Keratinocyte (primary cell): ENCODE measurements around the gene C3orf20. TPM values are rescaled to one million over a fixed set of nuclear protein-coding genes. Genes with fewer than 3 reads are reported as not detected.

Source experiments
- DNase-seq: peaks from one replicate; pipeline ENCODE4 v3.0.0-alpha.2; 2011; ENCODE audit warnings: low read depth, missing footprints, low spot score
- FAIRE-seq: peaks from 2 replicates; lab custom pipeline; 2011; peaks lifted over from hg19 to GRCh38; lab: Jason Lieb, UNC
- H2AFZ ChIP-seq: 2 replicates; pipeline ENCODE4 v1.6.0; 2012; ENCODE audit warnings: low read length, control low read depth, inconsistent platforms; ENCODE audit not compliant: control insufficient read depth
- H3K27ac ChIP-seq: 2 replicates; pipeline ENCODE4 v1.5.1; 2011; ENCODE audit warnings: low read length; ENCODE audit not compliant: control insufficient read depth, insufficient read depth
- H3K27me3 ChIP-seq: 3 replicates; pipeline ENCODE4 v1.6.0; 2011; ENCODE audit warnings: low read length; ENCODE audit not compliant: control insufficient read depth, insufficient read depth; ENCODE audit errors: extremely low read depth
- H3K36me3 ChIP-seq, 2 experiments: 2 replicates in 1 of 2; 3 replicates in 1 of 2; pipeline ENCODE4 v1.5.1; 2011; ENCODE audit warnings: low read length in 2 of 2, mild to moderate bottlenecking in 1 of 2; ENCODE audit not compliant: control insufficient read depth in 2 of 2, insufficient read depth in 2 of 2; ENCODE audit errors: extremely low read depth in 1 of 2
- H3K4me1 ChIP-seq: 3 replicates; pipeline ENCODE4 v1.5.1; 2011; ENCODE audit warnings: low read length; ENCODE audit not compliant: control insufficient read depth, insufficient read depth; ENCODE audit errors: extremely low read depth
- H3K4me2 ChIP-seq: 3 replicates; pipeline ENCODE4 v1.6.0; 2011; ENCODE audit warnings: low read depth, low read length; ENCODE audit not compliant: control insufficient read depth, insufficient read depth; ENCODE audit errors: extremely low read depth
- H3K4me3 ChIP-seq, 3 experiments: fragments of 200-600 bp in 1 of 3; sonication (generic) in 1 of 3; 2 replicates in 2 of 3; 3 replicates in 1 of 3; pipeline ENCODE4 v1.5.1; 2011 to 2016; ENCODE audit warnings: low read length in 3 of 3, mild to moderate bottlenecking in 3 of 3, control low read depth in 2 of 3, inconsistent platforms in 1 of 3, low read depth in 1 of 3, mixed read lengths in 1 of 3, mixed run types in 1 of 3, moderate library complexity in 1 of 3; ENCODE audit not compliant: control insufficient read depth in 2 of 3, insufficient read depth in 2 of 3; ENCODE audit errors: extremely low read depth in 1 of 3
- H3K79me2 ChIP-seq: 2 replicates; pipeline ENCODE4 v1.6.0; 2012; ENCODE audit warnings: low read length; ENCODE audit not compliant: control insufficient read depth, insufficient read depth
- H3K9ac ChIP-seq: 3 replicates; pipeline ENCODE4 v1.6.0; 2011; ENCODE audit warnings: low read length; ENCODE audit not compliant: control insufficient read depth, insufficient read depth; ENCODE audit errors: extremely low read depth
- H3K9me1 ChIP-seq: 3 replicates; pipeline ENCODE4 v1.6.0; 2011; ENCODE audit warnings: low read length; ENCODE audit not compliant: control insufficient read depth, insufficient read depth; ENCODE audit errors: extremely low read depth
- H3K9me3 ChIP-seq: 2 replicates; pipeline ENCODE4 v1.5.1; 2012; ENCODE audit warnings: low read depth, low read length; ENCODE audit not compliant: control insufficient read depth
- H4K20me1 ChIP-seq: 3 replicates; pipeline ENCODE4 v1.6.0; 2011; ENCODE audit warnings: low read length; ENCODE audit not compliant: control insufficient read depth, insufficient read depth; ENCODE audit errors: extremely low read depth
- EZH2 ChIP-seq: IDR thresholded peaks from one replicate; pipeline ENCODE4 v1.6.1; 2012; ENCODE audit warnings: inconsistent platforms, mild to moderate bottlenecking, low read length, moderate library complexity
- dilution Hi-C: fragments of 300-500 bp; cut with MboI; formaldehyde crosslinking; loops from one replicate; pipeline ENCODE4 v1.7.0; 2020; ENCODE audit warnings: low sequenced_read_pairs; ENCODE audit not compliant: extremely low pct_ligation_motif_present
- polyA plus RNA-seq, 5 experiments: library from polyadenylated mRNA; depleted of rRNA in 3 of 5; stranded (reverse) in 3 of 5; stranded (forward) in 1 of 5; unstranded in 1 of 5; fragments of >200 nt; gene quantifications; 1 replicate in 1 of 5; 2 replicates in 3 of 5; 3 replicates in 1 of 5; pipeline versions ENCODE4 v1.2.1 to v1.2.3, GENCODE V29; 2011 to 2012; ENCODE audit warnings: missing spikeins in 2 of 5, low read depth in 1 of 5, low replicate concordance in 1 of 5
- TF ChIP-seq, protein P1 (sequence below), 3 experiments: IDR thresholded peaks in 1 of 3; conservative IDR thresholded peaks in 1 of 3; optimal IDR thresholded peaks in 1 of 3; 2 replicates in 2 of 3; 3 replicates in 1 of 3; pipeline versions ENCODE3 to v1.5.1; 2011; ENCODE audit warnings: low read length in 3 of 3, mild to moderate bottlenecking in 3 of 3, moderate library complexity in 2 of 3, control low read depth in 1 of 3, inconsistent platforms in 1 of 3; ENCODE audit not compliant: insufficient read depth in 2 of 3; ENCODE audit errors: extremely low read depth in 1 of 3

Gene C3orf20
- polyA plus RNA-seq, 1 donor (not counting 4 experiments of a cell fraction or from before 2014, with no cell fraction given): not detected

DNA sequence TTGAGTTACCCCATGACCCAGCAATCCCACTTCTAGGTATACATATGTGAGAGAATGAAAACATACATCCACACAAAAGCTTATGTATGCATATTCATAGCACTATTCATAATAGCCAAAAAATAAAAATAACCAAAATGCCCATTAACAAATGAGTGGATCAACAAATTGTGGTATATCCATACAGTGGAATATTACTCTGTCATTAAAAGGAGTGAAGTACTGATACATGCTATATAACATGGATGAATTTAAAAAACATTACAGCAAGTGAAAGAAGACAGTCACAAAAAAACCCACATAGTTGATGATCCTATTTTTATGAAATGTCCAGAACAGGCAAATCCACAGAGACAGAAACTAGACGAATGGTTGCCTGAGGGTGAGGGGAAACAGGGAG, 5.2 kb downstream of the C3orf20 start:
- Histone ChIP-seq H3K27ac (no peak overlapping the region), H3K27me3 (no peaks in the 10 kb centered on the region), H4K20me1 (no peaks in the 10 kb centered on the region), H3K9me3 (peaks cover 2% of the 10 kb centered on the region), H3K9ac (no peak overlapping the region), H3K4me1 (no peaks in the 10 kb centered on the region), H3K9me1 (no peaks in the 10 kb centered on the region), H2AFZ (no peak overlapping the region), H3K36me3 (no peaks in the 10 kb centered on the region), H3K4me3 (no peak overlapping the region), H3K4me2 (no peak overlapping the region), H3K79me2 (no peaks in the 10 kb centered on the region)
- no peak for DNase-seq
- dilution Hi-C loops: no loop called here
- FAIRE-seq: no peak
- TF ChIP-seq, protein P1, sequence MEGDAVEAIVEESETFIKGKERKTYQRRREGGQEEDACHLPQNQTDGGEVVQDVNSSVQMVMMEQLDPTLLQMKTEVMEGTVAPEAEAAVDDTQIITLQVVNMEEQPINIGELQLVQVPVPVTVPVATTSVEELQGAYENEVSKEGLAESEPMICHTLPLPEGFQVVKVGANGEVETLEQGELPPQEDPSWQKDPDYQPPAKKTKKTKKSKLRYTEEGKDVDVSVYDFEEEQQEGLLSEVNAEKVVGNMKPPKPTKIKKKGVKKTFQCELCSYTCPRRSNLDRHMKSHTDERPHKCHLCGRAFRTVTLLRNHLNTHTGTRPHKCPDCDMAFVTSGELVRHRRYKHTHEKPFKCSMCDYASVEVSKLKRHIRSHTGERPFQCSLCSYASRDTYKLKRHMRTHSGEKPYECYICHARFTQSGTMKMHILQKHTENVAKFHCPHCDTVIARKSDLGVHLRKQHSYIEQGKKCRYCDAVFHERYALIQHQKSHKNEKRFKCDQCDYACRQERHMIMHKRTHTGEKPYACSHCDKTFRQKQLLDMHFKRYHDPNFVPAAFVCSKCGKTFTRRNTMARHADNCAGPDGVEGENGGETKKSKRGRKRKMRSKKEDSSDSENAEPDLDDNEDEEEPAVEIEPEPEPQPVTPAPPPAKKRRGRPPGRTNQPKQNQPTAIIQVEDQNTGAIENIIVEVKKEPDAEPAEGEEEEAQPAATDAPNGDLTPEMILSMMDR (optimal IDR thresholded peaks at IDR 0.05 in 1 of 3, IDR thresholded peaks at IDR 0.05 in 1 of 3, conservative IDR thresholded peaks at IDR 0.05 in 1 of 3; ENCODE audit: extremely low read depth in 1 of 3, insufficient read depth in 2 of 3, low read length in 3 of 3): no peak
- TF ChIP-seq EZH2: no peak

- no peak for DNase-seq
- H3K27ac ChIP-seq: no peak overlapping the region
- no peaks in the 10 kb centered on the region for H3K36me3 ChIP-seq
- no peaks in the 10 kb centered on the region for H3K79me2 ChIP-seq
- TF ChIP-seq EZH2: no peak
- TF ChIP-seq, protein P1 (optimal IDR thresholded peaks at IDR 0.05 in 1 of 3, IDR thresholded peaks at IDR 0.05 in 1 of 3, conservative IDR thresholded peaks at IDR 0.05 in 1 of 3; ENCODE audit: extremely low read depth in 1 of 3, insufficient read depth in 2 of 3, low read length in 3 of 3): no peak
- no peaks in the 10 kb centered on the region for H3K27me3 ChIP-seq
- H3K4me3 ChIP-seq: no peak overlapping the region
- dilution Hi-C loops: no loop called here
- peaks cover 2% of the 10 kb centered on the region for H3K9me3 ChIP-seq
- no peaks in the 10 kb centered on the region for H3K9me1 ChIP-seq
- no peak for FAIRE-seq
- no peak overlapping the region for H3K4me2 ChIP-seq
- no peaks in the 10 kb centered on the region for H3K4me1 ChIP-seq
- H4K20me1 ChIP-seq: no peaks in the 10 kb centered on the region
- no peak overlapping the region for H3K9ac ChIP-seq
- H2AFZ ChIP-seq: no peak overlapping the region
Measured at GRCh38 chr3:14680716-14681115, 5.8 kb downstream of the C3orf20 start.
